ENCODE measurements around the gene SLC9B1. TPM values are rescaled to one million over a fixed set of nuclear protein-coding genes. Genes with fewer than 3 reads are reported as not detected.

SLC9B1 gene
- total and polyA plus RNA-seq, 2 of the 13 experiments (the other 11 are each of a cell fraction or from before 2014, with no cell fraction given): 0.17 to 0.20 TPM

DNA sequence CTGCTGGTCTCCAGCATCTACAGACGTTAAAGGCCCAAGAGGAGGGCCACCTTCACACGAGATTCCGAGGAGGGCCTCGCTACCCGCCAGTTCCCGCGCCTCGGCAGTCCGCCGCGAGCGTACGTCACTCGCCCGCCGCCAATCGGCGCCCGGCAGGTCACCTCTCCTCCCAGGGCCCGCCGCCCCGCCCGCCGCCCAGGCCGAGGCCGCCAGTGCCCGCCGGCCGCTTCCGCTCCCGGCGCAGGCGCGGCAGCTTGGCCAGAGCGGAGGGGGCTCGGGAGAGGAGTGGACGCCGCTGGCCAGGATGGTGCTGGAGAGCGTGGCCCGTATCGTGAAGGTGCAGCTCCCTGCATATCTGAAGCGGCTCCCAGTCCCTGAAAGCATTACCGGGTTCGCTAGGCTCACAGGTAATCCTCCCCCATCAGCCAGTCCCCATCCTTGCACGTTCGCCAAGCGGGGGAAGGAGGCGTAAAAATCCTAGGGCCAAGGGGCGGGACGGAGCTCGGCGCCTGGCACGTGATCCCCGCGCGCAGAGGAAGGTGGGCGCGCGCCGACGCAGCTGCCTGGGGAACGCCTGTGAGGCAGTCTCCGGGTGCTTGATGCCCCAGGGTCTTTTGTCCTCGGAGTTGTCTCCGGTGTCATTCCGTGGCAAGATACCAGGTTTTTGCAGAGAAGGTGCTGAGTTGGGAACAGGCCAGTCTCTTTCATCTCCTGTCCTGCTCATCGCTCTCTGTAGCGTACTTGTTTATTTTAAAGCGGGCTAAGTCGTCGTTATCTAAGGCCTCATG lies 150.5 kb downstream of the SLC9B1 start, which contains the start of gene CISD2 (continued):
- TF ChIP-seq, protein P1, sequence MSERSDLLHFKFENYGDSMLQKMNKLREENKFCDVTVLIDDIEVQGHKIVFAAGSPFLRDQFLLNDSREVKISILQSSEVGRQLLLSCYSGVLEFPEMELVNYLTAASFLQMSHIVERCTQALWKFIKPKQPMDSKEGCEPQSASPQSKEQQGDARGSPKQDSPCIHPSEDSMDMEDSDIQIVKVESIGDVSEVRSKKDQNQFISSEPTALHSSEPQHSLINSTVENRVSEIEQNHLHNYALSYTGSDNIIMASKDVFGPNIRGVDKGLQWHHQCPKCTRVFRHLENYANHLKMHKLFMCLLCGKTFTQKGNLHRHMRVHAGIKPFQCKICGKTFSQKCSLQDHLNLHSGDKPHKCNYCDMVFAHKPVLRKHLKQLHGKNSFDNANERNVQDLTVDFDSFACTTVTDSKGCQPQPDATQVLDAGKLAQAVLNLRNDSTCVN (CRISPR knock-in tag; IDR thresholded peaks at IDR 0.05; ENCODE audit: borderline replicate concordance): peak; percentile 79
- peak; percentile 12 for TF ChIP-seq HNRNPK (IDR thresholded peaks at IDR 0.05; ENCODE audit: low read depth, low read length, poor library complexity, severe bottlenecking)
- TF ChIP-seq ZBTB46 (CRISPR knock-in tag; IDR thresholded peaks at IDR 0.05; ENCODE audit: borderline replicate concordance): peak; percentile 87; the same call in 1 of the 2 replicates
- peak; percentile 63 for TF ChIP-seq GATAD2A (CRISPR knock-in tag; IDR thresholded peaks at IDR 0.05)
- TF ChIP-seq GPBP1L1 (CRISPR knock-in tag; IDR thresholded peaks at IDR 0.05): no peak
- TF ChIP-seq ZNF33B (CRISPR knock-in tag; IDR thresholded peaks at IDR 0.05): peak; percentile 52; the same call in 1 of the 2 replicates
- TF ChIP-seq MEIS2 (CRISPR knock-in tag; IDR thresholded peaks at IDR 0.05): no peak; the same call in 1 of the 2 replicates
- no peak for TF ChIP-seq MATR3 (CRISPR knock-in tag; IDR thresholded peaks at IDR 0.05)
- no peak for TF ChIP-seq ZNF3 (CRISPR knock-in tag; IDR thresholded peaks at IDR 0.05)
- TF ChIP-seq, protein P2, sequence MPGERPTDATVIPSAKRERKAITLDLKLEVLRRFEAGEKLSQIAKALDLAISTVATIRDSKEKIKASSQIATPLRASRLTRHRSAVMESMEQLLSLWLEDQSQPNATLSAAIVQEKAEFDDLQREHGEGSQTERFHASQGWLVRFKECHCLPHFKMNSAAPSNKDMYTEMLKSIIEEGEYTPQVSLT (CRISPR knock-in tag; IDR thresholded peaks at IDR 0.05; ENCODE audit: borderline replicate concordance, low read depth): no peak
- TF ChIP-seq ZSCAN21 (CRISPR knock-in tag; IDR thresholded peaks at IDR 0.05; ENCODE audit: borderline replicate concordance): 0 out of 2 replicates have a peak, but pooled peaks have one; percentile 66
- TF ChIP-seq POGK (CRISPR knock-in tag; conservative IDR thresholded peaks at IDR 0.05): peak; percentile 89
- TF ChIP-seq SNAI1 (CRISPR knock-in tag; IDR thresholded peaks at IDR 0.05; ENCODE audit: borderline replicate concordance): peak; percentile 74; the same call in 1 of the 2 replicates
- no peak for TF ChIP-seq ZNF644 (CRISPR knock-in tag; IDR thresholded peaks at IDR 0.05; ENCODE audit: low read depth)
- 0 out of 2 replicates have a peak, but pooled peaks have one; percentile 33 for TF ChIP-seq FLYWCH1 (CRISPR knock-in tag; IDR thresholded peaks at IDR 0.05)
- peak; percentile 83 for TF ChIP-seq GABPB1 (CRISPR knock-in tag; IDR thresholded peaks at IDR 0.05)
- no peak for TF ChIP-seq SRSF4 (IDR thresholded peaks at IDR 0.05; ENCODE audit: low read depth, low read length, poor library complexity, severe bottlenecking)
- no peak for TF ChIP-seq ARNT (IDR thresholded peaks at IDR 0.05)
- TF ChIP-seq CREB1 (IDR thresholded peaks at IDR 0.05): peak; percentile 71
- peak; percentile 64; the same call in 1 of the 2 replicates for TF ChIP-seq CREB1 (CRISPR knock-in tag; IDR thresholded peaks at IDR 0.05)
- 0 out of 2 replicates have a peak, but pooled peaks have one; percentile 65 for TF ChIP-seq ZFP36L2 (CRISPR knock-in tag; IDR thresholded peaks at IDR 0.05)
- TF ChIP-seq ZNF260 (CRISPR knock-in tag; IDR thresholded peaks at IDR 0.05; ENCODE audit: borderline replicate concordance, low read depth): no peak
- 0 out of 2 replicates have a peak, but pooled peaks have one; percentile 87 for TF ChIP-seq KLF9 (CRISPR knock-in tag; IDR thresholded peaks at IDR 0.05; ENCODE audit: low read depth)
